SK-N-SH (cell line): ENCODE data around the gene GRB7. TPM values are rescaled to one million over a fixed set of nuclear protein-coding genes. Genes with fewer than 3 reads are reported as not detected.
"Not testable (repeated sequence)": the region's sequence is repeated elsewhere in the genome, so short reads cannot be mapped to it uniquely, and the experiment has no call there.

Experiments
- CTCF ChIA-PET: fragments of 300-600, 350-600 bp; formaldehyde crosslinking; extraction: SDS; loops from one replicate; lab custom pipeline; 2021; lab: Yijun Ruan, JAX
- POLR2A ChIA-PET: fragments of 350-600 bp; sonication (Branson Sonifier 250); formaldehyde crosslinking; extraction: SDS; loops from one replicate; lab custom pipeline; 2020; ENCODE audit warnings: antibody characterized with exemption, inconsistent platforms; lab: Yijun Ruan, JAX
- DNase-seq: peaks from one replicate; pipeline ENCODE4 v3.0.0; 2012
- H2AFZ ChIP-seq: fragments of 200-600 bp; sonication (generic); 2 replicates; pipeline ENCODE4 v1.8.1; 2016; ENCODE audit warnings: antibody characterized with exemption, mild to moderate bottlenecking, low read depth
- H3F3A ChIP-seq: fragments of 200-600 bp; sonication (generic); replicated peaks from 2 replicates; pipeline ENCODE3; 2016; ENCODE audit warnings: antibody characterized with exemption, mild to moderate bottlenecking; ENCODE audit not compliant: insufficient read depth
- H3K27ac ChIP-seq, 2 experiments: fragments of 200-500 bp in 1 of 2; fragments of 200-600 bp in 1 of 2; sonication (Bioruptor generic) in 1 of 2; sonication (generic), shearing (Covaris generic) in 1 of 2; 2 replicates each; pipeline versions ENCODE4 v1.5.1 to v1.6.1; 2014 to 2016; ENCODE audit warnings: low read depth in 2 of 2, inconsistent platforms in 1 of 2, low read length in 1 of 2, mild to moderate bottlenecking in 1 of 2, mixed read lengths in 1 of 2
- H3K27me3 ChIP-seq: fragments of 200-600 bp; sonication (generic), shearing (Covaris generic); 2 replicates; pipeline ENCODE4 v1.6.1; 2016; ENCODE audit warnings: mixed run types; ENCODE audit not compliant: insufficient read depth
- H3K36me3 ChIP-seq, 2 experiments: fragments of 200-500 bp in 1 of 2; fragments of 200-600 bp in 1 of 2; sonication (Bioruptor generic) in 1 of 2; sonication (generic) in 1 of 2; replicated peaks in 1 of 2; 2 replicates each; pipeline versions ENCODE3 to v1.5.1; 2014 to 2016; ENCODE audit warnings: low read length in 1 of 2, mild to moderate bottlenecking in 1 of 2; ENCODE audit not compliant: insufficient read depth in 2 of 2, control insufficient read depth in 1 of 2
- H3K4me1 ChIP-seq, 2 experiments: fragments of 200-500 bp in 1 of 2; fragments of 200-600 bp in 1 of 2; sonication (Bioruptor generic) in 1 of 2; sonication (generic), shearing (Covaris generic) in 1 of 2; 2 replicates each; pipeline versions ENCODE4 v1.5.1 to v1.6.1; 2014 to 2016; ENCODE audit warnings: low read depth in 1 of 2, low read length in 1 of 2, mixed run types in 1 of 2; ENCODE audit not compliant: insufficient read depth in 2 of 2, control insufficient read depth in 1 of 2
- H3K4me2 ChIP-seq: fragments of 200-600 bp; sonication (generic), shearing (Covaris generic); 2 replicates; pipeline ENCODE4 v1.6.1; 2017; ENCODE audit warnings: mixed run types
- H3K4me3 ChIP-seq, 2 experiments: fragments of 200-500 bp in 1 of 2; fragments of 200-600 bp in 1 of 2; sonication (Bioruptor generic) in 1 of 2; sonication (generic), shearing (Covaris generic) in 1 of 2; 2 replicates each; pipeline versions ENCODE4 v1.5.1 to v1.8.1; 2014 to 2016; ENCODE audit warnings: low read depth in 2 of 2, inconsistent platforms in 1 of 2, low read length in 1 of 2, mild to moderate bottlenecking in 1 of 2, mixed read lengths in 1 of 2, moderate library complexity in 1 of 2
- H3K79me2 ChIP-seq: fragments of 200-600 bp; sonication (generic); 2 replicates; pipeline ENCODE4 v1.8.1; 2017; ENCODE audit warnings: mild to moderate bottlenecking; ENCODE audit not compliant: insufficient read depth
- H3K9ac ChIP-seq: fragments of 200-600 bp; sonication (generic); 2 replicates; pipeline ENCODE4 v1.6.1; 2017; ENCODE audit warnings: mixed run types
- H3K9me2 ChIP-seq: fragments of 200-600 bp; sonication (generic); 2 replicates; pipeline ENCODE4 v1.6.1; 2017; ENCODE audit warnings: mixed run types
- H3K9me3 ChIP-seq: fragments of 200-600 bp; sonication (generic); 2 replicates; pipeline ENCODE4 v1.6.1; 2017; ENCODE audit warnings: mixed run types, mild to moderate bottlenecking, moderate library complexity
- H4K20me1 ChIP-seq: fragments of 200-600 bp; sonication (generic); 2 replicates; pipeline ENCODE4 v1.6.1; 2017; ENCODE audit warnings: mild to moderate bottlenecking, mixed run types; ENCODE audit not compliant: insufficient read depth
- CHD2 ChIP-seq: fragments of 150-350 bp; IDR thresholded peaks from 2 replicates; pipeline ENCODE4 v1.6.1; 2018; ENCODE audit warnings: low read length; ENCODE audit not compliant: partially characterized antibody
- CTCF ChIP-seq: fragments of 200-600 bp; sonication (generic); IDR thresholded peaks from 2 replicates; pipeline ENCODE4 v1.6.1; 2017; ENCODE audit warnings: antibody characterized with exemption, mild to moderate bottlenecking, moderate library complexity
- EP300 ChIP-seq, 2 experiments: IDR thresholded peaks; 2 replicates each; pipeline versions ENCODE4 v1.4.0 to v1.6.1; 2012; ENCODE audit warnings: borderline replicate concordance in 1 of 2, low read depth in 1 of 2, low read length in 1 of 2
- EZH2phosphoT487 ChIP-seq: fragments of 200-600 bp; sonication (generic); IDR thresholded peaks from 2 replicates; pipeline ENCODE4 v1.6.1; 2017; ENCODE audit warnings: low read depth, mixed run types, mild to moderate bottlenecking, antibody characterized with exemption, moderate library complexity, borderline replicate concordance
- IRF3 ChIP-seq: fragments of 150-350 bp; IDR thresholded peaks from 2 replicates; pipeline ENCODE4 v1.6.1; 2016; ENCODE audit warnings: mild to moderate bottlenecking, low read depth, low read length
- JUND ChIP-seq: IDR thresholded peaks from 2 replicates; pipeline ENCODE4 v1.4.0; 2012
- MXI1 ChIP-seq: IDR thresholded peaks from 2 replicates; pipeline ENCODE4 v1.6.1; 2012; ENCODE audit warnings: mild to moderate bottlenecking, low read depth, low read length, improper control_type of control experiment
- POLR2AphosphoS5 ChIP-seq: IDR thresholded peaks from 2 replicates; pipeline ENCODE4 v1.6.1; 2012; ENCODE audit warnings: low read depth, low read length
- RAD21 ChIP-seq: IDR thresholded peaks from 2 replicates; pipeline ENCODE4 v1.6.1; 2012; ENCODE audit warnings: mild to moderate bottlenecking, low read length
- RCOR1 ChIP-seq: fragments of 150-350 bp; IDR thresholded peaks from 2 replicates; pipeline ENCODE4 v1.6.1; 2017; ENCODE audit warnings: antibody characterized with exemption, low read length
- REST ChIP-seq: IDR thresholded peaks from 2 replicates; pipeline ENCODE4 v1.6.1; 2012; ENCODE audit warnings: mild to moderate bottlenecking, low read depth, low read length, moderate library complexity
- RFX5 ChIP-seq: IDR thresholded peaks from 2 replicates; pipeline ENCODE4 v1.6.1; 2012; ENCODE audit warnings: mild to moderate bottlenecking, improper control_type of control experiment, low read length
- RXRA ChIP-seq: IDR thresholded peaks from 2 replicates; pipeline ENCODE4 v1.4.0; 2012; ENCODE audit warnings: low read depth, mild to moderate bottlenecking, borderline replicate concordance
- SIN3A ChIP-seq: IDR thresholded peaks from 2 replicates; pipeline ENCODE4 v1.6.1; 2012; ENCODE audit warnings: low read depth, mild to moderate bottlenecking, low read length, moderate library complexity, borderline replicate concordance
- TEAD4 ChIP-seq: IDR thresholded peaks from 2 replicates; pipeline ENCODE4 v1.4.0; 2012; ENCODE audit warnings: mild to moderate bottlenecking, borderline replicate concordance; ENCODE audit not compliant: insufficient read depth
- USF2 ChIP-seq: fragments of 150-350 bp; IDR thresholded peaks from 2 replicates; pipeline ENCODE4 v1.6.1; 2017; ENCODE audit warnings: antibody characterized with exemption, low read length, low read depth, borderline replicate concordance
- YY1 ChIP-seq: IDR thresholded peaks from 2 replicates; pipeline ENCODE4 v1.4.0; 2012; ENCODE audit warnings: low read depth, mild to moderate bottlenecking
- WGBS: methylation state at CpG from one replicate; pipeline ENCODE4 v1.1.6; 2017; ENCODE audit warnings: low lambda C conversion rate; 5-methylcytosine and 5-hydroxymethylcytosine counted together
- polyA plus RNA-seq, 3 experiments: library from polyadenylated mRNA; depleted of rRNA; stranded (reverse); fragments of >200 nt; gene quantifications; 2 replicates each; pipeline ENCODE4 v1.2.3, GENCODE V29; 2012

Gene GRB7
- polyA plus RNA-seq, 1 of the 3 experiments (the other 2 are of a cell fraction): not detected

- no peaks in the 10 kb centered on the region; the same call in 1 of the 2 replicates for H3K27me3 ChIP-seq
- no peaks in the 10 kb centered on the region for H3K4me1 ChIP-seq
- no peaks in the 10 kb centered on the region for H3K9me2 ChIP-seq
- no peak overlapping the region for H2AFZ ChIP-seq
- no peak overlapping the region for H3K27ac ChIP-seq
- no peaks in the 10 kb centered on the region for H3K36me3 ChIP-seq
- no peak overlapping the region for H3K4me2 ChIP-seq
- H3K9ac ChIP-seq: no peak overlapping the region
- no peaks in the 10 kb centered on the region for H3F3A ChIP-seq
- H3K4me3 ChIP-seq: no peak overlapping the region
- no peaks in the 10 kb centered on the region for H3K9me3 ChIP-seq
- no peaks in the 10 kb centered on the region for H4K20me1 ChIP-seq
- ChIA-PET POLR2A (interaction anchor here (1.6 kb wide), 1 partner anchor 19 kb away, joined by 3 read pairs; no protein-coding TSS in a partner anchor), CTCF (interaction anchor here (1.0 to 1.6 kb wide), 3 partner anchors 8 to 42 kb away, joined by 3 to 7 read pairs (median 4); partner anchors contain the start of genes MIEN1 and PNMT)
- H3K79me2 ChIP-seq: no peaks in the 10 kb centered on the region
- DNase-seq: no peak
- TF ChIP-seq MXI1 (no peak), RFX5 (no peak), CTCF (no peak), USF2 (no peak), JUND (no peak), TEAD4 (no peak), CHD2 (no peak), SIN3A (no peak), REST (no peak), RXRA (no peak), EZH2phosphoT487 (no peak), RCOR1 (no peak), RAD21 (no peak), EP300 (IDR thresholded peaks at IDR 0.05; ENCODE audit: borderline replicate concordance in 1 of 2, low read depth in 1 of 2, low read length in 1 of 2) (no peak), POLR2AphosphoS5 (no peak), YY1 (no peak), IRF3 (no peak)
- TF ChIP-seq, all 33 proteins: peak for 0
- WGBS: 78% methylated on average over 18 of the region's 20 CpGs
Observed at GRCh38 chr17:39709998-39710964, 27.5 kb upstream of the GRB7 start.

GRCh38 chr17:39711071-39711470 is 26.7 kb upstream of the GRB7 start:
- not testable (repeated sequence) for H3F3A ChIP-seq, H3K4me1 ChIP-seq, H3K9me2 ChIP-seq, H3K36me3 ChIP-seq, H3K4me2 ChIP-seq, H3K9me3 ChIP-seq, H3K79me2 ChIP-seq, H3K9ac ChIP-seq, H2AFZ ChIP-seq, H3K27me3 ChIP-seq, DNase-seq, H3K27ac ChIP-seq, H3K4me3 ChIP-seq, H4K20me1 ChIP-seq
- CTCF ChIA-PET: interaction anchor here (1.0 to 1.6 kb wide), 3 partner anchors 7 to 42 kb away, joined by 3 to 7 read pairs (median 4); partner anchors contain the start of genes MIEN1 and PNMT
- 63% methylated on average over 11 of the region's 11 CpGs for WGBS
- POLR2A ChIA-PET: interaction anchor here (1.6 kb wide), 1 partner anchor 18 kb away, joined by 3 read pairs; no protein-coding TSS in a partner anchor
